Measurements from ENCODE around the gene SPAM1.

DNA sequence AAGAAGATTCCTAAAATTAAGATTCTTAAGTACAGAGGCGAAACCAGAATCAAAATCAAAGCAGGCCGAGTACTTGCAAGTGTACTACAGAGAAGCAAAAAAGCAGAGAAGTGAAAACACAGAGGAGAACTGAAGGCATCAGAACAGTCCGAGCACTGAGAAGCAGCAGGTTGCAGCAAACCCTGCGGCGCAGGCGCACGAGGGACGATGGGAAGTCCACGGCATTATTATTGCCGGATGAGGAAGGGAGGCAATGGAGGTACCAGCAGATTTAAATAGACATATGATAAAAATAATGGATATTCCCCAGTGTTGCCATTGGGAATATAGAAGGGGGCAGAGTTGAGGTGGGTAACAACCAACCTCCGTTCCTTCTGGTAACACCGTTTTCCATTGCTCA lies 7.2 kb upstream of the SPAM1 start:
- TF ChIP-seq CTCF (conservative IDR thresholded peaks at IDR 0.05) = no peak
- no peak for TF ChIP-seq ZFX (IDR thresholded peaks at IDR 0.05)
